Measurements from ENCODE around the gene HIF1AN.

DNA sequence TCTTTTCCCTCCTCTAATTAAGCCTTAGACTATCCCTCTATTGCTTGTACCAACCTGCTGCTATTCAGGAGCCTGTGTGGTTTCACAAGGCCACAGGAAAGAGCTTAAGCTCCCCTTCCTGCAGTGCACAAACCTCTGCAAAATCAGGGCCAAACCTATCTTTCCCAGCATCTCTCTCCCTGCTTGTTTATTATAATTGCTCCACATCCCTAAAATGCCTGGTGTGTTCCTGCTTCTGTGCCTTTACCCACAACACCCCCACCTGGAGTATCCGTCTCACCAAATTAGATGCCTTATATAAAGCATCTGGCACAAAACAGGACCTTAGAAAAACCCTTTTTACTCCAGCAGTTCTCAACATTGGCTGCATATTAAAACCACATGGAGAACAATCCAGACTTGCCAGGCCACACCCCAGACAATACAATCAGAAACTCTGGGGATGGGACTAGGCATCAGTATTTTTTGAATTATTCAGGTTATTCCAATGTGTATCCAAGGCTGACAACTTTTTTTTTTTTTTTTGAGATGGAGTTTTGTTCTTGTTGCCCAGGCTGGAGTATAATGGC, 32.7 kb upstream of the HIF1AN start:
- TF ChIP-seq, protein P1, sequence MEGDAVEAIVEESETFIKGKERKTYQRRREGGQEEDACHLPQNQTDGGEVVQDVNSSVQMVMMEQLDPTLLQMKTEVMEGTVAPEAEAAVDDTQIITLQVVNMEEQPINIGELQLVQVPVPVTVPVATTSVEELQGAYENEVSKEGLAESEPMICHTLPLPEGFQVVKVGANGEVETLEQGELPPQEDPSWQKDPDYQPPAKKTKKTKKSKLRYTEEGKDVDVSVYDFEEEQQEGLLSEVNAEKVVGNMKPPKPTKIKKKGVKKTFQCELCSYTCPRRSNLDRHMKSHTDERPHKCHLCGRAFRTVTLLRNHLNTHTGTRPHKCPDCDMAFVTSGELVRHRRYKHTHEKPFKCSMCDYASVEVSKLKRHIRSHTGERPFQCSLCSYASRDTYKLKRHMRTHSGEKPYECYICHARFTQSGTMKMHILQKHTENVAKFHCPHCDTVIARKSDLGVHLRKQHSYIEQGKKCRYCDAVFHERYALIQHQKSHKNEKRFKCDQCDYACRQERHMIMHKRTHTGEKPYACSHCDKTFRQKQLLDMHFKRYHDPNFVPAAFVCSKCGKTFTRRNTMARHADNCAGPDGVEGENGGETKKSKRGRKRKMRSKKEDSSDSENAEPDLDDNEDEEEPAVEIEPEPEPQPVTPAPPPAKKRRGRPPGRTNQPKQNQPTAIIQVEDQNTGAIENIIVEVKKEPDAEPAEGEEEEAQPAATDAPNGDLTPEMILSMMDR (conservative IDR thresholded peaks at IDR 0.05; ENCODE audit: low read depth, low read length) = no peak
- TF ChIP-seq EZH2 (IDR thresholded peaks at IDR 0.05; ENCODE audit: borderline replicate concordance, low read depth, low read length, poor library complexity, severe bottlenecking) = no peak

Measured in A673 (cell line).